ENCODE measurements around the gene PTGR2.

DNA sequence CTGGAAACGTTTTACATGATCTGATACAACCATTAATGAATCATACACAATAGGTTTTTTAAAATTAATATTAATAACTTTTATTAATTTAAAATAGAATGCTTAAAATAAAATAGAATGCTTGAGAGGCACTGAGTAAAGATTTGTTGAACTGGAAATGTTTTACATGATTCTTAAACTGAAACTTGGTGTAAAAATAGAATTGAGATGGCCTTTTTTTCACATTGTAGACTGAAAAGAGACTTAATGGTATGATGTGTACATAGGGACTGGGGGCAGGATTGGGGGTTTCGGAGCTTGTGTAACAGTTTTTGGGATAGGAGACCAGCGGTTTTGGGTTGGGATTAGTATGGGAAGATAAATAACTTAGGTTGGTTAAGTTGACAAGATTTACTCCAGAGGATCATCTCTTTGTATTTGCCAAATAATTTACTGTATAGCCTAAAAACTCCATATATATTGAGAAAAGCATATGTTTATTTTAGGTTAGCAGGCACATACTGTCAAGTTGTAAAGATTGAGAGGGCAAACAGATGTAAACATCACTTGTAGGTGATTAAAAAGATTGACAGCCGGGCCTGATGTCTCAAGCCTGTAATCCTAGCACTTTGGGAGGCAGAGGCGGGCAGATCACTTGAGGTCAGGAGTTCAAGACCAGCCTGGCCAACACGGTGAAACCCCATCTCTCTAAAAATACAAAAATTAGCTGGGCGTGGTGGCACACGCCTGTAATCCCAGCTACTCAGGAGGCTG, 33.0 kb downstream of the PTGR2 start:
- no peak for TF ChIP-seq RNF2 (IDR thresholded peaks at IDR 0.05; ENCODE audit: borderline replicate concordance, low read depth, low read length, missing control alignments, poor library complexity, severe bottlenecking)
- TF ChIP-seq E2F6 (IDR thresholded peaks at IDR 0.05) = no peak
- TF ChIP-seq, protein P1, sequence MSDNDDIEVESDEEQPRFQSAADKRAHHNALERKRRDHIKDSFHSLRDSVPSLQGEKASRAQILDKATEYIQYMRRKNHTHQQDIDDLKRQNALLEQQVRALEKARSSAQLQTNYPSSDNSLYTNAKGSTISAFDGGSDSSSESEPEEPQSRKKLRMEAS (IDR thresholded peaks at IDR 0.05) = no peak
- no peak for TF ChIP-seq POLR2A (IDR thresholded peaks at IDR 0.05; ENCODE audit: control extremely low read depth in 1 of 2, low read depth in 2 of 2, low read length in 2 of 2)
- TF ChIP-seq POLR2AphosphoS5 (IDR thresholded peaks at IDR 0.05; ENCODE audit: low read depth, low read length) = no peak
- TF ChIP-seq, protein P2, sequence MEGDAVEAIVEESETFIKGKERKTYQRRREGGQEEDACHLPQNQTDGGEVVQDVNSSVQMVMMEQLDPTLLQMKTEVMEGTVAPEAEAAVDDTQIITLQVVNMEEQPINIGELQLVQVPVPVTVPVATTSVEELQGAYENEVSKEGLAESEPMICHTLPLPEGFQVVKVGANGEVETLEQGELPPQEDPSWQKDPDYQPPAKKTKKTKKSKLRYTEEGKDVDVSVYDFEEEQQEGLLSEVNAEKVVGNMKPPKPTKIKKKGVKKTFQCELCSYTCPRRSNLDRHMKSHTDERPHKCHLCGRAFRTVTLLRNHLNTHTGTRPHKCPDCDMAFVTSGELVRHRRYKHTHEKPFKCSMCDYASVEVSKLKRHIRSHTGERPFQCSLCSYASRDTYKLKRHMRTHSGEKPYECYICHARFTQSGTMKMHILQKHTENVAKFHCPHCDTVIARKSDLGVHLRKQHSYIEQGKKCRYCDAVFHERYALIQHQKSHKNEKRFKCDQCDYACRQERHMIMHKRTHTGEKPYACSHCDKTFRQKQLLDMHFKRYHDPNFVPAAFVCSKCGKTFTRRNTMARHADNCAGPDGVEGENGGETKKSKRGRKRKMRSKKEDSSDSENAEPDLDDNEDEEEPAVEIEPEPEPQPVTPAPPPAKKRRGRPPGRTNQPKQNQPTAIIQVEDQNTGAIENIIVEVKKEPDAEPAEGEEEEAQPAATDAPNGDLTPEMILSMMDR (IDR thresholded peaks at IDR 0.05; ENCODE audit: control extremely low read depth in 1 of 3, insufficient read depth in 1 of 3, low read depth in 1 of 3, low read length in 3 of 3) = no peak
- TF ChIP-seq CBX5 (IDR thresholded peaks at IDR 0.05; ENCODE audit: low read depth, low read length) = no peak
- no peak for TF ChIP-seq EP300 (IDR thresholded peaks at IDR 0.05; ENCODE audit: borderline replicate concordance in 1 of 2, low read depth in 2 of 2, low read length in 2 of 2)
